ENCODE data around the gene ZFHX3.

The ZFHX3 gene

DNA sequence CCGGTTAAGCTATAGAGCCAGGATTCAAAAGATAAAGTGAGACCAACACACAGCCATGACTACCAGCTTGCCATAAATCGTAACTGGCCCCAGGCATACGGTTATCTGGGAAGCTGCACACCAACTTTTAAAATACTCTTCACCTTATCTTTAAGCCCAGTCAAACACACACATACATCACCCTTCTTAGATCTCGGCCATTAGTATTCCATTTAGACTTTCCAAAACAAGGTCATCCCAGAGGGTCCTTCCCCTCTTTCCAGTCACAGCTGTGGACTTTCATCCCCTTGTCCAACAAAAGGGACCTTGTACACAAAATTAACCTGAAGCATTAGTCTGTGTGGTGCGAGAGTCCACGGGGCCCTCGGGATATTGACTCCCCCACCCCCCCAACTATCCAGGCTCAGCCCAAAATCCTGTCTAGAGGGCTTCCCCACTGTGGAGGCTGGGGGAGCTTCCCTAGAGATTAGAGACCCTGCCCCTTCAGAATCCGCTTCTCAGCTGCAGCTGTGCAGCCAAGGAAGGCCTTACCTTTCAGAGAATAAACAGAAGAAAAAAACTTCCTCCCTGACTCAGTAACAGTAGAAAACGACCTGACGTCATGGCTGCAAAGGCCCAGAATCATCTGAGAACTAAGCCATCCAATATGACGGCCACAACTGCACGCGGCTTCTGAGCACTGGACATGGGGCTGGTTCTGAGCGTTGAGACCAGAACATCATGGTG, 9.9 kb downstream of the ZFHX3 start:
- DNase-seq (ENCODE audit: low spot score), result no peak

DNA sequence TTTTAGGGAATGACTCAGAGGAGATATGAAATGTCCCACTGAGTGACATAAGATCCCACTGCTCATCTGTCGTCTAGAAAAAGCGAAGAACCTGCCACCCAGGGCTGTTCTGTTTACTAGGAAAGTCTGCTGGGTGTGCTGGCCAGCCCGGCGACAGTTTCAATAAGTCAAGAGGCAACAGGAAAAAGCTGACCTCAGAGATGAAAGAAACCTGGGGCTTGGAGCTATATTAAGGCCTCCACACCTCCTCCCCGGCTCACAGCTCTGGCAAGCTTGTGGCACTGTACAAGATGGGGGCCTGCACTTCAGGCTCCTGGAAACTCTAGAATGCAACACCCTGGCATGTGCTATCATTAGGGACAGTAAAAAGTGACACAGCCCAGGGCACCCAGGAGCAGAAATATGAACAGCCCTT, 10.6 kb downstream of the ZFHX3 start:
- DNase-seq (ENCODE audit: low spot score), result no peak

DNA sequence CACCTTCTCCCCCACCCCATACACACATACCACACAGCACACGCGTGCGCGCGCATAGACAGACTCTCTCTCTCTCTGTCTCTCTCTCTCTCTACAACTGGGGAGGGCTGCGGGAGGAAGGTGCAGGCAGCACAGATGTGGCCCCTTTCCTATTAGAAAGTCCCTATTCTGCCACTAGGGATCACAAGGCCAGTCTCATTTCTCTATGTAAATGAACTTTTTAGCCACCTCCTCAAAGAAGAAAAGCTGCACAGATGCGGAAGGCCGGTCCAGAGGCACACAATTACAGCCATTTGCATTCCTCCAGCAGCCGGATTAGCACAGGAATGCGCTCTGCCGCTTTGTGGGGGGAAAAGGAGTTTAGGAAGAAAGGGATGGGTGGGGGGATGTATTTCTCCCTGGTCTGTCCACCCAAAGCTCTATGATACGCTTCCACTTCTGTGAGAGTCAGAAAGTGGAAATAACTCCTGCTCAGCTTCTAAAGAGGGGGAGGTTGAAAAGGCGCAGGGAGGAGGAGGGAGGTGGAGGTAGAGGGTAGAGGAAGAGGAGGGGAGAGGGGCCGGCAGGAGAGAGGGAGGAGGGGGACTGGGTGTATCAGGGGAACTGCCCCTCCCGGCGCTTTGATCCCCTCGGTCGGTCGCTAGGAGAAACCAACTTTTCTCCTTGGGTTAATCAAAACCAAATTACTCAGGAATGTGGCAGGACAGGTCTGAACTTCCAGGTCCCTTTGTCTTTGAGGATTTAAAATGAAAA, 11.7 kb downstream of the ZFHX3 start:
- DNase-seq (ENCODE audit: low spot score), result no peak

DNA sequence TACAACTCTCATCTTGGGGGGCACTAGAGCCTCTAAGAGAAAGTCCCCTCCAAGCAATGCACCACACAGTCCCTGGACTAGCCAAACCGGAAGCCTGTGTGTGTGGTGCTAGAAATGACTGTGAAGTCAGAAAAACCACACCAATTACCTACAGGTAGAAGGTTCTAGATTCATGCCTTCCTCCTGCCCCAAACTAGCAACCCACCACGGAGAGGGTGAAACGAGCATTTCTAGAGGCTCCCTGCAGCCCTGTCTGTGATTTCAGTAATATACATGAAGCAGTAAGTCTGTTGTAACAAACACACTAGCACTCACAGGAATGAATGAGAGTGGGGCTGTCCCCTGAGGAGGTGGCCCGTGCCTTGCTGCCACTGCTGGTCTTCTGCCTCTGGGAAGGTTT, 13.6 kb downstream of the ZFHX3 start:
- DNase-seq (ENCODE audit: low spot score), result no peak

DNA sequence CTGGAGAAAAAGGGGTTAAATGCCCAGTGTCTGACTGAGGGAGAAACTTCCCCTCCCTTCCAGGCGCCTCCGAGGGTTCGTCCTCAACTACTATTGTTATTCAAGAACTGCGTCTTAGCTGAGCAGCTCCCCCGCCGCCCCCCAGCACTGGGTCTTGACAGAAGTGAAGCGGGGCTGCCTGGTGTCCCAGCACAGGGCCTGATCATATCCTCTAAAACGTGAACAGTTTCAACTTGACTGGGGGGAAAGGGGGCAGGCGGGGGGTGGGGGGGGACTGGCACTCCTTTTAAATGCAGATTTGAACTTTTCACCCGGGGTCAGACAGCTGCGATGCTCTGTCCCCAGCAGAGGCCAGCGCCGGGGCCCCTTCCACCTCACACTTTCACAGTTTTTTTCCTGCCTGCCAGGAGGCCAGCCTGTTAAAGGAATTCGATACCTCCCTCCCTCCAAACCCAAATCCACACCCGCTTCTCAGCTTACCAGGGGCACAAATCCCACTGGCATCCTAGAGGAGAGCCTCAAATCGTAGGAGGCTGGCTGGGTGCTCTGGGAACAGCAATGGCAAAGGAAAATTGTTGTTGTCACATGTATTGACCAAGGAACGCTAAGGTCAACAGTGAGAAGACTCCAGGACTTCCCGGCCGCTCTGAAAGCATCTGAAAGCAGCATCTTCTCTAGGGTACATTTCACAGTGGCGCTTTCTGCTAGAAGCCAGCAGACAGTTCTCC, 14.5 kb downstream of the ZFHX3 start:
- DNase-seq (ENCODE audit: low spot score), result no peak

DNA sequence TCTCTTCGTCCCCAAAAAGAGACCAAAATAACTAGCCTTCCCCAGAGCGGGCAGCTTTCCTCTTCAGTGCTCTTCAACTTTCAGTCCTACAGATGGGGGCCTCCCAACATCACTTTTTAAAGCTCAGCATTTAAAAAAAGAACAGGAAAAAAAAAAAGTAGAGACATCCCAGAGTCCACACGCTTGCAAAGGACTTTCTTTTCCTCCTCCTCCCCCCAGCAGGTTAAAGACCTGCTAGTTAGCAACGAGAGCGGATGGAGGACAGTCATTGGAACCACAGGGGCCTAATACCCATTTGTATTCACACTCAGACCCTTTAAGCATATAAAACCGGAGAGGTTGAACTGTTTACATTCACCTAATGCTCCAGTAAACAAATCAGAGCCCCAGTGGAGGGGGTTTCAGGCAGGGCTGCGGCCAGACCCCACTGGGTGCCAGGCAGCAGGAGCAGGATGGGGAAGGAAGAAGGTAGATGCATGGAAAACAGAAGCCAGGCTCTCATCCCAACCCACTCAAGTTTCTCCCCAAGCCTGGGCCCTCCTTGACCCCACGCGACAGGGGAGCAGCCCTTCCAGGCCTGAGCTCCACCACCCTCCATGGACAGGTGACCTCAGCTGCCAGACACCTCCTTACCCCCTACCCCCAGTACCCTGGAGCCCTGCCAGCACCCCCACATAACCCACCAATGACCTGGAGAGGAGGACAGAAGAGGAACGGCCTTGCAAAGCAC, 15.2 kb downstream of the ZFHX3 start:
- DNase-seq (ENCODE audit: low spot score), result no peak

DNA sequence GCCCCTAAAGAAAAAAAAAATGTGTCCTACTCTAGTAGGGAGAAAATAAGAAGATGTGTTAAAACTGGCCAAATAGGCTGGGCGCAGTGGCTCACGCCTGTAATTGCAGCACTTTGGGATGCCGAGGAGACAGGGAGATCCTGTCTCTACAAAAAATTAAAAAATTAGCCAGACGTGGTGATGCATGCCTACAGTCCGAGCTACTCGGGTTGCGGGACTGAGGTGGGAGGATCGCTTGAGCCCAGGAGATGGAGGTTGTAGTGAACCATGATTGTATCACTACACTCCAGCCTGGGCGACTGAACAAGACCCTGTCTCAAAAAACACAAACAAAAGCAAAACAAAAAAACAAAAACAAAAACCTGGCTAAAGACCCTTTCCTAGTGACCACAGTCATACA, 15.9 kb downstream of the ZFHX3 start:
- DNase-seq (ENCODE audit: low spot score), result no peak

DNA sequence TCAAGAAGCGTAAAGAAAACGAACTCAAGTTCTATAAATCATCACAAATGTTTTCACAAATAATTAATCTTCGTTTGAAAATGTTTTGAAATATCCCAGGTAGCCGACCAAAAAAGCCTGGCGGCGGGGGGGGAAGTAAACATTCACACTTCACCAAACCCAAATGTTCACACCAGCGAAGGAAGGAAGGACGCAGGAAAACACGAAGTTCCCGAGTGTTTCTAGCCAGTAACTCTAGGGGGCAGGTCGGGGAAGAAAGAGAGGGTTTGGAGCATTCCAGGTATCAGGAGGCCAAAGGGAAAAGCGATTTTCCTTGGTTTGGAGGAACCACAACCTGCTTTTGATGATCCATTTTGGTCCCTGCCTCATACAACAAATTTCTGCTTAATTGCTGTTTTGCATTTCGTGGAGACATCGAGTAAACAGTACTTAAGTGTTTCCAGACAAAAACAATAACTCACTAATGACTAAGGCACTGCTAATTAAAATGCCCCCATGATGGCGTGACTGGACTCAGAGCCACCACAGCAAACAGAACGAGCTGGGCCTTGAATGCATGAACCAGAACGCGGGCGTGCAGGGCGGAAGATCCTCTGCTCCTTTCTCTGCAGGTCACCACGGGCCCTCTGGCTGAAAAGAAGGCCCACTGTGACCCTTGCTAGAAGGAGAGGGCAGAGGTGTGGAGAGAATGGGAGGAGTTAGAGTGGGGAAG, 16.6 kb downstream of the ZFHX3 start:
- no peak for DNase-seq (ENCODE audit: low spot score)

DNA sequence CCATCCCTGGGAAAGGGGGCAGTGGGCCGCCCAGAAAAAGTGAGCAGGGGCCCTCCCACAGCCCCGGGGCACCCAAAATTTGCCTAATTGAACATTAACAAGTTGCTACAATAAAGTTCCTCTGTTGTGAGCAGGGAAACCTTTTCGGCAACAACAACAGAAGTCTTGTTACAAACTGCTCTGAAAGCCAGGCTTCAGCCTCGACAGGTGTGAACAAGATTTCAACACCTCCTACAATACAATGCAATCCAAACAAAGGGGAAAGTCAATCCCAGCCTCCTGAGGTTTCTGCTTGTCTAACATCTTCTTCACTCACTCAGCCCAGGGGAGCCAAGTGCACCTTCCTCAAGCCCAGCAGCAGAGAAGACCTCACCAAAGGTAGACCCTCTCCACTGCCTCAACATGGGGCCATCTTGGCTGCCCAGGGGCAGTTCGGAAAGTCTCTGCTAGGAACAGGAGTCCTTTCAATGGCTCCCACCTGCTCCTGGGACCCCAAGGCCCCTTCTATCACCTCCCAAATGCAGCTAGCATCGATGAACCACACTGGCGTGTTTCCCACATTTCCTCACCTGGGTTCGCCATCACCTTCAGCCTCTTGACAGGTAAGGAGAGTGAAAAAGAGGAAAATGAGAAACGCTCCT, 19.1 kb downstream of the ZFHX3 start:
- DNase-seq (ENCODE audit: low spot score), result no peak

DNA sequence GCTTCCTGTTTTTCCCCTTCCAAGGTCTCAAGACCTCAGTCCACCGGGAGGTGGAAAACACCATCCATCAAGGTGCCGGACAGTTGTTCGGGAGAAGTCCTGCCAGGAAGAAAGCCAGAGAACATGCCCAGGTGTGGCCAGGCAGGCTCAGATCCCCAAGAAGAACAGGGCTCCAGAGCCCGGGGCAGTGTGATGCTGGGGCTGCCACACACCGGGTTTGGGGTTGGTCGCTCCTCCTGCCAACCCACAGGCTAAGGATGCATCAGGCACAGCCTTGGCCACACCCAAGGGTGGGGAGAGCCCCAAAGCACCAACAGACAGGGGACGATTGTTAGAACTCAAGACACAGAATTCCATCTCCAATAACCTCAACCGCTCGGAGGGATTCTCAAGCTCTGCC, 19.7 kb downstream of the ZFHX3 start:
- no peak for DNase-seq (ENCODE audit: low spot score)

DNA sequence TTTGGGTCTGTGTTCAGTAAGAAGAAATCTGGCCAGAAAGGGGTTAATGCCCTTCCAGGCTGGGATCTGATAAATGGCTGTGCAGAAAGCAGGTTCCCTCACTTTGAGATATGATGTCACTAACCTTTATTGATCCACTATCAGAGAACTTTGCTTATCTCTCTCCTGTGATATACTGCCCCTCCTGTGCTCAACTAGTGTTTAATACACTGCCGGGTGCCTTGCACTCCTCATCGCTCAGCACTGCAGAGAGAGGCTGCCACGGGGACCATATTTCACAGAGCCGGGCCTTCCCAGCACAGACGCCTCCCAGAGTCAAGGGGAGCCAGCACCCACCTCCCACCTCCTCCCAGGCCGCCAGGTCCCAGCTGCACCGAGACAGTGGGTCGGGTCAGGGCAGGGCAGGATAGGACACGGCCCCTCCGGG, 20.2 kb downstream of the ZFHX3 start:
- no peak for DNase-seq (ENCODE audit: low spot score)

DNA sequence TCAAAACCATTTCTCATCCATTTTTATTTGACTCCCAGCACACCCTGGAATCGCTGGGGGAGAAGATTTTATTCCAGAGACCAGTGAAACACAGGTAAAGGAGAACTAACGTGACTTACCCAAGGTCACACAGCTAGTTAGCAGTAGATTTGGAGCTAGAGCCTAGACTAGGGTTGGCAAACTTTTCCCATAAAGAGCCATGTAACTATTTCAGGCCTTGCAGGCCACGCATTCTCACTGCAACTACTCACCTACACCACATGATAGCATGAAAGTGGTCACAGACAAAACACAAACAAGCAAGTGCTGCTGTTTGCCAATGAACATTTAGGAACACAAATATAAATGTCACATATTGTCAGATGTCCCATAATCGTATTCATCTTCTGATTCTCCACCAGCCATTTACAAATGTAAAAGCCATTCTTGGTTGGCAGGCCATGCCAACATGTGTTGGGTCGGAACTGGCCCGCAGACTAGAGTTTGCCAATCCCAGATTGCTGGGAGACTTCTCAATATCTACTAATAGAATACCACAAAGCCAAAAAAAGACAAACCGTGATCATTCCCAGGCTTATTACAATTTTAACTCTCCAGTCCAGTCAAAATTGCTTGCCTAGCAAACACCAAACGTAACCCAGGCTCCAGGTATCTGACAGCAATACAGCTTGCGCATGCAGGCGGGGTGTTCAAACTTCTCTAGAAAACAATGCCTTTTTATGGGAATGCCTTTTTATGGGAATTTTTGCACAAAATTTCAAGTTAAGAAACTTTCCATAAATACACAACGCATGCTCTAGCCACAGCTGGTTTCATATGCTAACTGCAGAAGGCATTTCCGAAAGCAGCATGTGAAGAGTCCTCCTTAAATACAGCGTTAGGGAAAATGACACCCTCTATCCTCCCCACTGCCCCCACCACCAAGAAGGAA, 20.9 kb downstream of the ZFHX3 start:
- no peak for DNase-seq (ENCODE audit: low spot score)

DNA sequence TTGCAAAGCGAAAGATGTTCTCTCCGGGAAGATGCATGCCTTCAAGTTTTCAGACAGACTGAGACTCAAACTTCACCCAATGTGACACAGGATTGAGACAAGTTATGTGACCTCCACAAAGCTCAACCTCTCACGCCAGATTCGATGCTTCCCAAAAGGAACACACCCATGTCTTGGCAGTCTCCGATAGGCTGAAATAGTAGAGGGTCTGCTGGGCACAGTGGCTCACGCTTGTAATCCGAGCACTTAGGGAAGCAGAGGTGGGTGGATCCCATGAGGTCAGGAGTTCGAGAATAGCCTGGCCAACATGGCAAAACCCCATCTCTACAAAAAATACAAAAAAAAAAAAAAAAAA, 22.1 kb downstream of the ZFHX3 start:
- no peak for DNase-seq (ENCODE audit: low spot score)

DNA sequence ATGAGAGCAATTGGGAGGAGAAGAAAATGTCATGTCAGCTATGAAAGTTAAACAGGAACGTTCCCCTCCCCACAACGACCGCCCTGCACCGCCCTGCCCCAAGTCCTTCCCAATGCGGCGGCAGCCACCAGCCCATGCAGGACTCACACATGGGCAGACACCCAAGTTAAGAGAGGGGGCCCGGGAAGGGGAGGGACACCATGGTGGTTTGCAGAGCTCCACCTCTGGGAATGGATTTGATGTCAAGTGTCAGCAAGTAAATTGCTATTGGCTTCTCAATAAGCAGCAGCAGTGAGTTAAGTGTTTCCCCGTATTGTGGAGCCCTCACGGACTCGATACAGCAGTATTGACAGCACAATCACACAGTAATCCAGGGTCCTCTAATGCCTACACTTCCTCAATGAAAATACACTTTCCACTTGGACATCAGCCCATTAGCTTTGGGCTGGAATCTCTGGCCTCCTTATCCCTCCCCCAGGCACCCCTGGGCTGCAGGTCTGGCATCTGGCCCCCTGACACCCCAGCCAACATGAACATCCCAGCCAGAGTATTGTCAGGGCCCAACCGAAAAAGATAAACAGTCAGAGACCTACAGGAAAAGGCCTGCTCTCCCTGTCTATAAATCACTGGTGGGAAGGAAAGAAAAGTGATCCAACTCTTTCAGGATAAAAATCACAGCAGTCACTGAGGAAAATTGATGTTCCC, 22.6 kb downstream of the ZFHX3 start:
- DNase-seq (ENCODE audit: low spot score), result no peak

DNA sequence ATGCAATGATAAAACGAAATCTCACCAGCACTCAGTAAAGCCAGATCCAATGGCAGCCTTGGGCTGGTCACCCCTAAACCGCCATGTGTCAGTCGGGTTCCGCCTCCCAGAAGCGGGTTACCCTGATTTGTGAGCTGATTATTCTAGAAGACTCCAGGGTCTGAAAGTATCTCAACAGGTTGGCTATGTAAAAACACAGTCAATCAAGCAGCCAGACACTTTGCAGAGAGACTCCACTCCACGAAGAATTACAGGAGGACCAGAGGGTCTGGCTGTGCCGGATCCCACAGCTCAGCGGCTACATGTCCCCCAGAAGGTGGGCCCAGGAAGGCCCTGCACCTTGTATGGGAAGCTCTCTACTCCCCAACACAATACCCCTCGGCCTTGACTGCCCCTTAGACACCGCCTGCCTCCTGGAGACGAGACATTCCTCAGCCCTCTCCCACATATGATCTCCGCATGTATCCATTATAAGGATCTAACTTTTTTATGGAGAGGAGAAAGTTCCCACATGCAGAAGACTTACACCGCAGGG, 23.3 kb downstream of the ZFHX3 start:
- no peak for DNase-seq (ENCODE audit: low spot score)

DNA sequence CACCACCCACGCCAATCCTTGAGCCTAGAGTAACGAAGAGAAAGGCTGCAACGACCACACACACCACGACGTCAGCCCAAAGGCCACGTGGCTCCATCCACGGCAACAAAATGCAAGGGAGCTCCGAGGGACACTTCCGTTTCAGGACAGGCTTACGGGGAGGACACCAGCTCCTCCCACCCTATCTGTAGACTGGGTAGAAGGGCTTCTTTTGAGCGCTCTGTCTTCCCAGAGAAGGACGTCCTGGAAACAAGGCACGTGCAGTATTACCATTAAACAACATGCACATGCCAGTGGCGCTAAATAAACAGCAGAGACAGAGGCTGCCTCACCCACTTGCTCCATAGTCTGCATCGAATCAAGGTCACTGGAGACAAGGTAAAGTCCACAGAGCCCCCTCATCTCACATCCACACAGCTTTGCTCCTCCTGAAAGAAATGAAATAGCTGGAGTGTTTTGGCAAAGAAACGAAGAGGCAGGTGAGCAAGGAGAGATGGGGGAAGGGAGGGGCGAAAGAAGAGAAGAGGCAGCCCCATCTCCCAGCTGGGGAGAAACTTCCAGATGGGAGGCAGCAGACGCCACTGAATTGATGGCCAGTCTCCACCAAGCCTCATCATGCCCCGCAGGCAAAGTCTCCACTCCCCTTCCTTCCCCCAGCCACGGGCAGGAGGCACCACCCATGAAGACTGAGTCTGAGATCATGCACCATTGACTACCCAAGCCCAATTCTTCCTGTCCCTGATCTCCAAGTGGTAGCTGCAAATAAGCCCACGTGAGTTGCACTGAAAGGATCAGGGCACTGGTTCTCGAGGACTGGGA, 24.0 kb downstream of the ZFHX3 start:
- no peak for DNase-seq (ENCODE audit: low spot score)

DNA sequence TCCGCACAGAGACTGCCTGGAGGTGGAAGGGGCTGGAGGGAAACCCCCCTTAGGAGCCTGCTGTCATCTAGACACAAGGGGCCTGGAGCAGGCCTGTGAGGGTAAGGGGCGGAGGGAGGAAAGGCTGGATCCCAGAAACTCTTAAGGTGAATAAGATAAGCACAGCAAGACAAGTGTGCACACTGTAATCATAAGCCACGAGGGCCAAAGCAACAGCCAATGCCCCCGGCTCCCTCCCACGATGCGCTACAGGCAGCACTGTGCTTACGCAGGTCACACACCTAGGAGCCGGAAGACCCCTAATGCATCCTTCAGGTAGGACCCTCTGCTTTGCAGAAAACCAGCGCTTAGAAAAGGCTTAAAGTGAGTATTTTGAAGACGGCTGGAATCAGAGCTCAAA, 24.6 kb downstream of the ZFHX3 start:
- DNase-seq (ENCODE audit: low spot score), result no peak

DNA sequence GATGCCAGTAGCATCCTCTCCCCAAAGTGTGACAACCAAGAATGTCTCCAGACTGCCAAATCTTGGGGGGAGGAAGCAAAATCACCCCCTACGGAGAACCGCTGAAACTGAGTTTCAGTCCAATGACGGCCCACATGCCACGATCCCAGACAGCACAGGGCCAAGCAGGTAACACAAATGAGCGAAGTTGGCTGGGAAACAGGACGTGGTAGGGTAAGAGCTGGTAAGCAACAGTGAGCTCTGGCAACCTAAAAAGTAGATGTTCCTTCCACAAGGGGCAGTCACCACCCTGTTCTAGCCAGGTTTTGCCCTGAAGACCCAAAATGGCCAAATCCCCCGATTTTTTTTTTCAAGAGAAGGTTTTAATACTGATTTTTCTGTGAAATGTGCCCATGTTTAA, 25.4 kb downstream of the ZFHX3 start:
- DNase-seq (ENCODE audit: low spot score), result no peak

Data from hematopoietic multipotent progenitor cell treated with erythropoietin and hydrocortisone succinate and interleukin-3 and kit ligand, for 17 days (in vitro differentiated cells).